ENCODE results near the gene ZNF480.
"Not testable (repeated sequence)": the region's sequence is repeated elsewhere in the genome, so short reads cannot be mapped to it uniquely, and the experiment has no call there.

ZNF480 gene

GRCh38 chr19:52296773-52297600, at the start of gene ZNF480:
ZNF480 (plus strand) TSS chr19:52297169; CDS start chr19:52300413, 3,244 bp downstream.
- peak; percentile 79 for DNase-seq

GRCh38 chr19:52248241-52248640, 48.7 kb upstream of the ZNF480 start:
- peak; percentile 21 for DNase-seq

DNA sequence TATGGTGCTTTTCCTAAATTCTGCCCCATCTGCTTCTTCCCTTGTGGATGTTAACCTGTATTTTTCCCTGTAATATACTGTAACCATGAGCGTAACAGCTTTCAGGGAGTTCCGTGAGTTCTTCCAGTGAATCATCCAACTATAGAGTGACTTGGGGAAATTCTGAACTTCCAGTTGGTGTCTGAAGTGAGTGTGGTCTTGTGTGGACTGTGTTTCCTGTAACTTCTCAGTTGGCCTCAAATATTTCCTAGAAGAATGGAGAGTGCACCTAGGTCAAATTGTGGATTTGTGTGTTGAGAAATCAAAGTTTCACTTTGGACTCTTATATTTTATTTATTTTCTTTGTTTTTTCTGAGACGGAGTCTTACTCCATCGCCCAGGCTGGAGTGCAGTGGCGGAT, 38.5 kb upstream of the ZNF480 start:
- DNase-seq, result no peak

DNA sequence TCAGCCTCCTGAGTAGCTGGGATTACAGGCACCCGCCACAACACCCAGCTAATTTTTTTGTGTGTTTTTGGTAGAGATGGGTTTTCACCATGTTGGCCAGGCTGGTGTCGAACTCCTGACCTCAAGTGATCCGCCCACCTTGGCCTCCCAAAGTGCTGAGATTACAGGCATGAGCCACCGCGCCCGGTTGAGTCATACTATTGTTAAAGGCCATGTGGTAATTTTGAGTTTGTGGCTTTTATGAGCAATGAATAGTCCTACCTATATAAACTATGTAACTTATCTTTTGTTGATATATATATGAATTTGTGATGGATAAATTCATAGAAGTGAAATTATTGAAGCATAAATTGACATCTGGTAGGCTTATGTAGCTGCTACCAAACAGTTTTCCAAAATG, 31.4 kb upstream of the ZNF480 start:
- DNase-seq, result not testable (repeated sequence)

GRCh38 chr19:52269338-52270261, 27.4 kb upstream of the ZNF480 start, which contains the start of gene ZNF766:
ZNF766 (plus strand) TSS chr19:52269587; CDS start chr19:52269614, 27 bp downstream.
- peak; percentile 95 for DNase-seq

DNA sequence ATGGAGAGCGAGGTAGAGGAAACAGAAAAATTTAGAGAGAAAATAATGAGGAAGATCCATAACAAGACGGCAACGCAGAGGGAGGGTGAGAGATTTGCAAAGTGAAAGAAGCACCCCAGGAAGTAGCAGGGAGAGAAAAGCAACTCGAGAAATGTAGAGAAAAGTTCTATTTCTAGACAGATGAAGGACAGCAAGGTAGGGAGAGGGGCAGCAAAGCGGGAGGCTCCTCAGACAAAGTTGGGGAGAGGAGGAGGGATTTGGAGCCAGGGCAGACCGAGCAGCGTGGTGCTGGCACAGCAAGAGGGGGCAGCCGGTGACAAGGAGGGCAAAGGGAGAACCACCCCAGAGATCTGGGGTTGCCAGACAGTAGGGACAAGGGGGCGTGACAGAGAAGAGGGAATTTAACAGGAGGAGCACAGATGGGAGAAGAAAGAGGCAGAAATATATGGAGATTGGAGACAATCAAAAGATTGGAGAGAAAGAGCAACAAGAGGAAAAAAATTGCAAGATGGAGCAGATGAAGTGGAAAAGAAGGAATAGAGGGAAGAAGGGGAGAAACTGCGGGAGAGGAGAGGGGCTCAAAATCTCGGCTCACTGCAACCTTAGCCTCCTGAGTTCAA, 26.6 kb upstream of the ZNF480 start:
- DNase-seq, result peak; percentile 28

DNA sequence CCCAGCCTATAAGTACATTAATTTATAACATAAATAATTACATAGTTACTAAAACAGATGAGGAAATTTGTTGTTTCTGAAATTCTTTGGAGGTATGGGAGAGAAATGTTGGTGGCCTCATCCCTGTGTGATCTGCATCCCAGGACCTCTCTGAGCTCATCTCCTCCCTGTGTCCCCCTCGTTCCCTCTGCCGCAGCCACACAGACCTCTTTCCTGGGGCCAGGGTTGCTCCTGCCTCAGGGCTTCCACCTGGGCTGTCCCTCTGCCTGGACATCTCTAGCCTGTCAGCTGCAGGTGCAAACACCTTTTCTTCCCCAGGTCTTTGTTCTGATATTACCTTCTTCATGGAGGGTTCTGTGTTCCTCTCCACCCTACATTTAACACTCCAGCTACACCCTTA, 23.7 kb upstream of the ZNF480 start:
- DNase-seq, result no peak

DNA sequence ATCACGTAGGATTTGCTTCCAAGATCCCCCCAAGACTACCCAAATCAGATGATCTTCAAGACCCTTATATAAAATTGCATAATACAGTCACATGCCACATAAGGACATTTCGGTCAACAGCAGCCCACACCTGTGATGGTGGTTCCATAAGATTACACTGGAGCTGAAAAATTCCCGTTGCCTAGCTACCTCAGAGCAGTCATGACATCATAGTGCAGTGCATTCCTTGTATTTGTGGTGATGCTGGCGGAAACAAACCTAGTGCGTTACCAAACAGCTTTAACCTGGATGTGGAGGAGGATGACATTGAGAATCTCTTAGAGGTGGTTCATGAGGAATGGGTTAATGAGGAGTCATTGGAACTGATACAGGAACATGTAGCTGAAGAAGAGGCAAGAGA, 22.8 kb upstream of the ZNF480 start:
- DNase-seq, result no peak

GRCh38 chr19:52275988-52276387, 21.0 kb upstream of the ZNF480 start:
- no peak for DNase-seq

DNA sequence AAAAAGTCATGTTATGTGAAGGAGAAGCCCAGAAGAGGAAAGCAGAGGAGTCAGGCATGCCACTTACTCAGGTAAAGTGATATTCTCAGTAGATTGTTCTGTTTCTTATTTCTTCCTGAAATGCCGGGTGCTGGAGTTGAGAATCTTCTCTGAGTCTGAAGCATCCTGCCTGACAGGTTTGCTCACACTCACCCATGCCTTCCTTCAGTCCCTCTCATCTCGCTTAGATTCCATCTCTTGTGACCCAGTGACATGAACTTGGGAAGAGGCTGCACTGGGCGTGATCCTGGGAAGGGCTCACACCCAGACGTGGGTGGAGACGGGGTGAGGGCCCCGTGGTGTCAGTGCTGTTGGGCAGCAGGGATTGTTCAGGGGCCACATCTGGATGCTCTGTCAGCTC, 19.5 kb upstream of the ZNF480 start:
- no peak for DNase-seq

GRCh38 chr19:52286256-52286655, 10.7 kb upstream of the ZNF480 start:
- no peak for DNase-seq

DNA sequence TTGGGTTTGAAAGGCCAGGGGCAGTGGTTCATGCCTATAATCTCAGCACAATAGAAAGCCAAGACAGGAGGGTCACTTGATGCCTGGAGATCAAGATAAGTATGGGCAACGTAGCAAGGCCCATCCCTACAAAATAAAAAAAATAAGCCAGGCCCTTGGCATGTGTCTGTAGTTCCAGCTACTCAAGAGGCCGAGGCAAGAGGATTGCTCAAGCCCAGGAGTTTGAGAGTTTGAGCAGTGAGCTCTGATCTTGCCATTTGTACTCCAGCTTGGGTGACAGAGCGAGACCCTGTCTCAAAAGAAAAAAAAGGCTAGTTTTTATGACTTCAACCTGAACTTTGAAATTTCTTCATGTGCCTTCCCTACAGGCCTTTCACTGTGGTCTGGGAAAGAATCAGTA, 5.2 kb upstream of the ZNF480 start:
- no peak for DNase-seq

- not testable (repeated sequence) for DNase-seq
These were observed 4.0 kb upstream of the ZNF480 start for GRCh38 chr19:52292946-52293345.

DNA sequence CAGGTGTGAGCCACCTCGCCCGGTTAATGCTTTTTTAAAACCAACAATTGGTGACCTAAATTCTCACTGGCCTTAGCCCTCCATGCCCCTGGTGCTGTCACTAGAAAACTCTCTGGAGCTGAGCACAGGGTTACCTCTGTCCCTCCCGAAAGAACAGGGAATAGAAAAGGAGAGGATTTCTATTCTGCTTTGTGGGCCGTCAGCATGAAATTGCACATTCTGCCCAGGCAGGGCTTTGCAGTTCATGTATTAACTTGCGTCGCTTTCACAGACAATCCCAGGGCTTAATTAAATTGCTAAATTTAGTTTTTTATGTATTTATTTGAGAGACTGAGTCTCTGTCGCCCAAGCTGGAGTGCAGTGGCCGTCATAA, 583 bp upstream of the ZNF480 start:
- DNase-seq, result no peak

GRCh38 chr19:52297601-52298364, 814 bp downstream of the ZNF480 start:
- no peak for DNase-seq

- DNase-seq, result peak; percentile 44
These were observed 10.3 kb downstream of the ZNF480 start for GRCh38 chr19:52307275-52307674.

- DNase-seq, result no peak
These were observed 25.5 kb downstream of the ZNF480 start for GRCh38 chr19:52322429-52322828.

DNA sequence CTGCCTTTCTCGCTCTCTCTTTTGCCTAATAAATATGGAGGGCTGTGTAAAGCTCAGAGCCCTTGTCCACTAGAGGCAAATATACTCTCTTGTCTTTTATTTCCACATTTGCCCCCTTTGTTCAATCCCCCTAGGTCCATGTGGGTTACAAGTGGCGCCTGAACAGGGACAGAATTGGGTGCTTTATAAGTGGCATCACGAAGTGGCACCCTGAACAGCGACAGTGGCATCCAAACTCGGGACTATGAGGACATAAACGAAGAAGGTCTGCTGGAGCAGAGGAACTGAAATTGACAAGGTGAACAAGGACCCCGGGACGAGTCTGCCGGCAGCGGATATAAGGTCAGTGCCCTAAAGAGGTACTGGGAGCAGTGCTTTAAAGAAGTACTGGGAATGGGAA, 34.8 kb downstream of the ZNF480 start:
- DNase-seq, result peak; percentile 9

DNA sequence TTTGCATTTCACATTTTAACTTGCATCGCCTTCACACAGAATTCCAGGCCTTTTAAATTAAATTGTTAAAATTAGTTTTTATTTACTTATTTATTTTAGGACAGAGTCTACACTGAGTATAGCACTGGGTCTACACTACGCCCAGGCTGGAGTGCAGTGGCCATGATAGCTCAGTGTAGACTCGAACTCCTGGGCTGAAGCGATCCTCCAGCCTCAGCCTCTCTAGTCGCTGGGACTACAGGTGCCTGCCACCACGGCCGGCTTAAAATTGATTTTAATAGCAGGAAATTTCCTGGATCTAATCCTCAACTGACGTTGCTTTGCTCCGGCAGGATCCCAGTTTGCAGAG, 38.8 kb downstream of the ZNF480 start:
- DNase-seq, result no peak

DNA sequence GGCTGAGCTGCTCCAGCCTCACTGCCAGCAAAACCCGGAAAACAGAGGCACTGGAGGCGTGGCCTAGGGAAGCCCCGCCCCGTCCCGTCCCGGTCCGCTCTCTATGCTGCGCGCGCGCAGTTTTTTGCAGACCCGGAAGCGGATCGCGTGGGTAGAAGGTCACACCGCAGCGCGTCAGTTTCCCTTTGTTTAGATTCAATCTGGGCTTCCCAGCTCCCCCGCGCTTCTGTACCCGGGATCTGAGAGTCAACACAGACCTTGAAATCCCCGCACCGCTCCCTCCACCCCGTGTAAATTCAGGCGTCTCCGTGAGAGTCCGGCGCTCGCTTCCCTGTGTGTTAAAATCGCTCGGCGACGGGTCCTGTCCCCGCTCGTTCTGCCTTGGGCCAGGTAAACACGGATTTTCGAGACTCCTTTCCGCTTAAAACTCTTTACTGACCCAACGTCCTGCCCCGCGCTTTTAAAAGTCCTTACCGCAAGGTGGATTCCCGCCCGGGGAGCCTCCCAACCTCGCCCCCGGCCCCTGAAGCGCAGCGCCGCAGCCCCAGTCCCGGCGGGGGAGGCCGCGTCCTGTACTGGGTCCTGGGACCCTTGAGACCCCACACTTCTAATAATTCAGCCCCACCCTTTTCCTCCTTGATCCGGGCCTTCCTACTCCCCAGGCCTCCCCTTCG, 39.3 kb downstream of the ZNF480 start, which contains the start of gene ZNF610:
Gene ZNF610 (plus strand): TSS at position 127 of the 674 bp plus-strand sequence. CDS start 12,930 bp downstream, outside the sequence.
- peak; percentile 87 for DNase-seq

- peak; percentile 16 for DNase-seq
These were observed 39.9 kb downstream of the ZNF480 start for GRCh38 chr19:52336791-52337381.
